ENCODE measurements around the gene FBLN5. TPM values are rescaled to one million over a fixed set of nuclear protein-coding genes. Genes with fewer than 3 reads are reported as not detected.

The FBLN5 gene
- polyA plus RNA-seq, 1 of the 3 experiments (the other 2 are of a cell fraction), result 39.8 TPM

- TF ChIP-seq NFIC (IDR thresholded peaks at IDR 0.05; ENCODE audit: borderline replicate concordance), result no peak
- TF ChIP-seq TCF12 (IDR thresholded peaks at IDR 0.05), result no peak
- TF ChIP-seq, protein P1, sequence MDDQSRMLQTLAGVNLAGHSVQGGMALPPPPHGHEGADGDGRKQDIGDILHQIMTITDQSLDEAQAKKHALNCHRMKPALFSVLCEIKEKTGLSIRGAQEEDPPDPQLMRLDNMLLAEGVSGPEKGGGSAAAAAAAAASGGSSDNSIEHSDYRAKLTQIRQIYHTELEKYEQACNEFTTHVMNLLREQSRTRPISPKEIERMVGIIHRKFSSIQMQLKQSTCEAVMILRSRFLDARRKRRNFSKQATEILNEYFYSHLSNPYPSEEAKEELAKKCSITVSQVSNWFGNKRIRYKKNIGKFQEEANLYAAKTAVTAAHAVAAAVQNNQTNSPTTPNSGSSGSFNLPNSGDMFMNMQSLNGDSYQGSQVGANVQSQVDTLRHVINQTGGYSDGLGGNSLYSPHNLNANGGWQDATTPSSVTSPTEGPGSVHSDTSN (IDR thresholded peaks at IDR 0.05), result no peak
- TF ChIP-seq TEAD4 (IDR thresholded peaks at IDR 0.05; ENCODE audit: borderline replicate concordance, insufficient read depth), result no peak
- peak; percentile 60 for TF ChIP-seq CTCF (IDR thresholded peaks at IDR 0.05)
- TF ChIP-seq JUND (IDR thresholded peaks at IDR 0.05), result no peak
- no peak for TF ChIP-seq RXRA (IDR thresholded peaks at IDR 0.05; ENCODE audit: borderline replicate concordance, low read depth)
- TF ChIP-seq NRF1 (IDR thresholded peaks at IDR 0.05; ENCODE audit: low read depth, low read length), result no peak
- TF ChIP-seq CHD2 (IDR thresholded peaks at IDR 0.05; ENCODE audit: low read length, partially characterized antibody), result no peak
- TF ChIP-seq GABPA (IDR thresholded peaks at IDR 0.05; ENCODE audit: low read depth), result no peak
- TF ChIP-seq FOSL2 (IDR thresholded peaks at IDR 0.05; ENCODE audit: borderline replicate concordance, low read depth), result no peak
- no peak for TF ChIP-seq RCOR1 (IDR thresholded peaks at IDR 0.05; ENCODE audit: low read length)
- TF ChIP-seq TAF1 (IDR thresholded peaks at IDR 0.05; ENCODE audit: borderline replicate concordance, low read depth, low read length), result no peak
- TF ChIP-seq FOXJ3 (CRISPR knock-in tag; IDR thresholded peaks at IDR 0.05), result no peak
- peak; percentile 25 for TF ChIP-seq SMC3 (IDR thresholded peaks at IDR 0.05; ENCODE audit: low read depth, low read length)
- no peak for TF ChIP-seq SIN3A (IDR thresholded peaks at IDR 0.05; ENCODE audit: borderline replicate concordance, low read depth, low read length)
- TF ChIP-seq RAD21 (IDR thresholded peaks at IDR 0.05; ENCODE audit: low read length), result peak; percentile 59
- no peak for TF ChIP-seq ZBTB33 (IDR thresholded peaks at IDR 0.05; ENCODE audit: borderline replicate concordance, low read depth)
- no peak for TF ChIP-seq YY1 (IDR thresholded peaks at IDR 0.05; ENCODE audit: low read depth)
- TF ChIP-seq, protein P2, sequence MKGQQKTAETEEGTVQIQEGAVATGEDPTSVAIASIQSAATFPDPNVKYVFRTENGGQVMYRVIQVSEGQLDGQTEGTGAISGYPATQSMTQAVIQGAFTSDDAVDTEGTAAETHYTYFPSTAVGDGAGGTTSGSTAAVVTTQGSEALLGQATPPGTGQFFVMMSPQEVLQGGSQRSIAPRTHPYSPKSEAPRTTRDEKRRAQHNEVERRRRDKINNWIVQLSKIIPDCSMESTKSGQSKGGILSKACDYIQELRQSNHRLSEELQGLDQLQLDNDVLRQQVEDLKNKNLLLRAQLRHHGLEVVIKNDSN (IDR thresholded peaks at IDR 0.05; ENCODE audit: borderline replicate concordance, low read depth), result no peak
- TF ChIP-seq MEF2A (IDR thresholded peaks at IDR 0.05; ENCODE audit: borderline replicate concordance, low read depth), result no peak
- no peak for TF ChIP-seq MXI1 (IDR thresholded peaks at IDR 0.05; ENCODE audit: low read depth, low read length)
- H3K9me3 ChIP-seq, result no peaks in the 10 kb centered on the region
- peaks cover 5% of the 10 kb centered on the region for H3F3A ChIP-seq (replicated peaks; ENCODE audit: insufficient read depth)
- no peaks in the 10 kb centered on the region for H3K27me3 ChIP-seq (ENCODE audit: insufficient read depth)
- no peaks in the 10 kb centered on the region for H3K4me1 ChIP-seq (ENCODE audit: control insufficient read depth in 1 of 2, insufficient read depth in 2 of 2, low read depth in 1 of 2, low read length in 1 of 2)
- H4K20me1 ChIP-seq (ENCODE audit: insufficient read depth), result no peaks in the 10 kb centered on the region
- 35% methylated on average over 9 of the region's 9 CpGs for WGBS (ENCODE audit: low lambda C conversion rate)
- H2AFZ ChIP-seq (ENCODE audit: low read depth), result no peak overlapping the region
- no peaks in the 10 kb centered on the region for H3K9me2 ChIP-seq
- ChIA-PET POLR2A (no interaction called here), CTCF (interaction anchor here (0.7 to 2.5 kb wide), 9 partner anchors 8 to 588 kb away, joined by 3 to 7 read pairs (median 3); no protein-coding TSS in a partner anchor)
- no peak overlapping the region for H3K27ac ChIP-seq (ENCODE audit: low read depth in 2 of 2, low read length in 1 of 2)
- no peaks in the 10 kb centered on the region; the same call in 1 of the 2 replicates for H3K79me2 ChIP-seq (ENCODE audit: insufficient read depth)
- H3K4me2 ChIP-seq, result no peak overlapping the region
- peaks cover 5 to 25% of the 10 kb centered on the region in 2 experiments for H3K36me3 ChIP-seq (replicated peaks in 1 of 2; ENCODE audit: control insufficient read depth in 1 of 2, insufficient read depth in 2 of 2, low read length in 1 of 2)
- no peak overlapping the region for H3K9ac ChIP-seq
- no peak overlapping the region for H3K4me3 ChIP-seq (ENCODE audit: low read depth in 2 of 2, low read length in 1 of 2)
- DNase-seq, result peak; percentile 42
Measured at GRCh38 chr14:91911474-91912032, 35.9 kb downstream of the FBLN5 start.
